VCaP (cell line): ENCODE measurements around the gene CST3.

ENCODE experiments used
- H3K27ac ChIP-seq: fragments of 450-650 bp; 2 replicates; pipeline ENCODE4 v1.5.1; 2017
- TF ChIP-seq, protein P1 (sequence below): fragments of 450-650 bp; conservative IDR thresholded peaks from 2 replicates; pipeline ENCODE4 v1.5.1; 2017; ENCODE audit warnings: mild to moderate bottlenecking, moderate library complexity

The CST3 gene

DNA sequence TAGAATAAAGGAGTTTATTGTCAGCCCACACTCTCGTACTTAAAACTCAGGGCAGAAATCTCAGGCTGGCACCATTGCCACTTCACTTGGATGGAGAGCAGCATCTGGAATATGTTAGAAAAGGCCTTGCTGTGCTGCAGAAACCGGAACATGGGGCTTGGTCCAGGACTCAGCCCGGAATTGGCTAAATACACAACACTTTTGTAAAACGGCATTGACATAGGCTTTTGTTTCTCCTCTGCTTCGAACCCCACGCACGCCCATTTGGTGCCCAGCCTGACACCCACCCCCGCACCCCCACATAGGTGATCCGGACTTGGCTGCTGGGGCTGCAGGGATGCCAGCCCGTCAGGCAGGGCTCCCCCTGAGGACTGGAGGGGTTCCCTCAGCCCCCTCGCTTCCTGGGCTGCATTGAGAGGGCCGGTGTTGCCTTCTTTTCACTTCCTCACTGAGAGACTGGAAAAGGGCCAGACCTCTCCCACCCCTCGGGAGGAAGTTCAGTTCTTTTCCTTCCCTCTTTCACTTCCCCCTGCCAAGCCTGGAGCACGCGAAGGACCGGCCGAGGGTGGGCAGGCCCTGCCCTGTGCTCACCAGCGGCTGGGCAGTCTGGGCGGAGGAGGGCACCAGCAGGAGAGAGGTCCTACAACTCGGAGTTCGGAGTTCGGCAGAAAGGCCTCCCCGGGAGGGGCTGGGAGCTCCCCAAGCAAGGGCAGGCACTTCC is 17.9 kb upstream of the CST3 start:
- no peak overlapping the region for H3K27ac ChIP-seq
- TF ChIP-seq, protein P1, sequence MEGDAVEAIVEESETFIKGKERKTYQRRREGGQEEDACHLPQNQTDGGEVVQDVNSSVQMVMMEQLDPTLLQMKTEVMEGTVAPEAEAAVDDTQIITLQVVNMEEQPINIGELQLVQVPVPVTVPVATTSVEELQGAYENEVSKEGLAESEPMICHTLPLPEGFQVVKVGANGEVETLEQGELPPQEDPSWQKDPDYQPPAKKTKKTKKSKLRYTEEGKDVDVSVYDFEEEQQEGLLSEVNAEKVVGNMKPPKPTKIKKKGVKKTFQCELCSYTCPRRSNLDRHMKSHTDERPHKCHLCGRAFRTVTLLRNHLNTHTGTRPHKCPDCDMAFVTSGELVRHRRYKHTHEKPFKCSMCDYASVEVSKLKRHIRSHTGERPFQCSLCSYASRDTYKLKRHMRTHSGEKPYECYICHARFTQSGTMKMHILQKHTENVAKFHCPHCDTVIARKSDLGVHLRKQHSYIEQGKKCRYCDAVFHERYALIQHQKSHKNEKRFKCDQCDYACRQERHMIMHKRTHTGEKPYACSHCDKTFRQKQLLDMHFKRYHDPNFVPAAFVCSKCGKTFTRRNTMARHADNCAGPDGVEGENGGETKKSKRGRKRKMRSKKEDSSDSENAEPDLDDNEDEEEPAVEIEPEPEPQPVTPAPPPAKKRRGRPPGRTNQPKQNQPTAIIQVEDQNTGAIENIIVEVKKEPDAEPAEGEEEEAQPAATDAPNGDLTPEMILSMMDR: no peak

DNA sequence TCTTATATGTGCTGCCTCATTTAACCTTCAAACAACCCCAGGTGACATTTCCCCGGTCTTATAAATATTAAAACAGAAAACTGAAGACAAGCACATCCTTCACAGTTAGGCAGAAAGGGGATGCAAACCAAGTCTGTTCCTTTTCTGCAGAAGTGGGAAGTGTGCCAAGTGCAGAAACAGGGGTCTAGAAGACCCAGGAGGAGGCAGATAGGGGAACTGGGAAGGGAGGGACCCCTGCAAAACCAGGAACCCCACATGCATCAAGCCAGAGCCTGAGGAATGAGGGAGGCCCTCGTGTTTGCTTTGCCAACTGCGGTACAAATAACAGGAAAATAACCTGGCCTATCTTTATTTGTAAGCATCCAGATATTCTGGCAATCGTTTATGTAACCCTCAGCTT is 17.0 kb upstream of the CST3 start:
- TF ChIP-seq, protein P1: no peak
- no peak overlapping the region for H3K27ac ChIP-seq

DNA sequence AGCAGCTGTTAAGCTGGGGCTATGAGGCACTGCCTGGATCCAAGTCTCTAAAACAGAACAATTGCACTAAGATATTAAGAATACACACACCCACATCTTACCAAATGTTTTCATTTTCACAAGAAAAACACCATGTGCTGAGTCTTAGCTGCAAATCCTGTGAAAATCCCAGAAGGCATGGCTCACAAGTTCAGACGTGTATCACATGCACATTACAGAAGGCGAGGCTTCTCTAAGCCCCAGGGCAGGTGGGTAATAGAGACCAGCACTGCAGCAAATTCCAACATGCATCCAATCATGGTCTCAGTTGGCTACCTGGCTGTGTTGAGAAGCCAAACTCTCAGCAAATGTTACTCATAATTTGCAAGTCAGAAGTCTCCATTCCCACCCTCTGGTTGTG is 16.2 kb upstream of the CST3 start:
- TF ChIP-seq, protein P1: no peak
- no peak overlapping the region for H3K27ac ChIP-seq

DNA sequence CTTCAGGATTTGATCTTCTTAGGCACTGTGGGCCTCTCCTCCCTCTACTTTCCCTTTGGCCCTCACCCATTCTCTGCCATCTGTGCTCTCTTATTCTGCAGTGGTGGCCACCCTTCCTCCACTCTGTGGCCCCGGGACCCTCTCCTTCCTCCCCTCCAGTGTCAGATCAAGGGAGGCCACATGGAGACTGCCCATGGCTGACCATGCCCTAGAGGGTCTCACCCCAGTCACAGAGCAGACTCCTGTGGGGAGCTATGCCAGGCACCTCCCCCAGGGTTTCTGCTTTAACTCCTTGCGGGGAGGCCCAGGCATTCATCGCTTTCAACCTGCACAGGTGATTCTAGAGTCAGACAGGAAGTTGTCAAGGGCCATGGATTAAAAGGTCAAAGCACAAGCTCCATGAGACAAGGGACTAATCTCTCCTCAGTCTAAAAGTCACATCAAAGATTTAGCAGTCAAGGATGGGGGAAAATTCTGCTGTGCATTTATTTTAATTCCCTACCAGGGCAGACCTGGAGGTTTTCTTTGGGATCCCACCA is 15.7 kb upstream of the CST3 start:
- no peak overlapping the region for H3K27ac ChIP-seq
- TF ChIP-seq, protein P1: no peak

DNA sequence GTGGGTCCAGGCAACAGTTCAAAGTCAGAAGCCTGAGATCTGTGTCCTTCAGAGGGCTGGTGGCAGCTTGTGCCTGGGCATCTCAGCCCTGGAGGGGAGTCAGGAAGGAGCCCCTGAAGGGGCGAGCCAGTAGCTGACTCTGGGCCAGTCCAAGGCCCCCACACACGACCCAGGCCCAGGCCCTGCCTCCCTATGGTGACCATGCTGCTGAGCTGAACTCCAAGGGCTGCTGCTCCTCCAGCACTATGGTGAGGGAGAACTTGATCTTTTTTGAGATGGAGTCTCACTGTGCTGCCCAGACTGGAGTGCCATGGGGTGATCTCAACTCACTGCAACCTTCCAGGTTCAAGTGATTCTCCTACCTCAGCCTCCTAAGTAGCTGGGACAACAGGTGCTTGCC is 15.2 kb upstream of the CST3 start:
- TF ChIP-seq, protein P1: no peak
- H3K27ac ChIP-seq: no peak overlapping the region

DNA sequence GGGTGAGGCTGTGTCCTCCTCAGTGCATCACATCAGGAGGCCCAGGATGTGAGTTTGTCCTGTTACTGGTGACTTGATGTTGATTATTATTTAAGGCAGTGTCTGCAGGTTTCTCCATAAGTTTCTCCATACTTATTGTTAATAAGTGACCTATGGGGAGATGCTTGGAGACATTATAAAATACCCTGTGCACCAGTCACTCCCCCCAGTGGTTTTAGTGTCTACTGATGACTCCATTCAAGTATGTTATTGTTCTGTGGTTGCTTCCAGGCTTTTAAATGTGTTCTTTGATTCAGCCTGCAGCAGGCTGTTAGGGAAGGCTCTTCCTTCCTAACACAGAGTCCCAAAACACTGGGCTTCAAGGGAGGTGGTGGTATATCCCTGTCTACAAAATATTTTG is 14.6 kb upstream of the CST3 start:
- H3K27ac ChIP-seq: no peak overlapping the region

DNA sequence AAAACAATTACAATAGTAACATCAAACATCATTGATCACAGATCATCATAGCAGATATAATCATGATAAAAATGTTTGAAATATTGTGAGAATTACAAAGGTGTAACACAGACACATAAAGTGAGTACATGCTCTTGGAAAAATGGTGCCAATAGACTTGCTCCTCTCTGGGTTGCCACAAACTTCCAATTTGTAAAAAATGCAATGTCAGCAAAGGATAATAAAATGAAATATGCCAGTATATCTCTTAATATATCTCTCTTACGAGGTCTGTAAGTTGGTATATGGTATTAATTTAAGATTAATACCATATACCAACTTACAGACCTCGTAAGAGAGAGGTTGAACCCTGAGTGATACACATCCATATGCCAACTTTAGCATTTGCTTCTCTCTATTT is 13.4 kb upstream of the CST3 start:
- TF ChIP-seq, protein P1: no peak
- no peak overlapping the region for H3K27ac ChIP-seq

More for the DNA sequence above, 14.6 kb upstream of the CST3 start:
- TF ChIP-seq, protein P1: no peak
